CD4-positive, CD25-positive, alpha-beta regulatory T cell (primary cell): Measurements from ENCODE around the gene CD3G. TPM values are rescaled to one million over a fixed set of nuclear protein-coding genes. Genes with fewer than 3 reads are reported as not detected.

Experiments
- ATAC-seq, 2 donors: fragments of 150-1000 bp; cut with Tn5 transposase; one replicate each; pipeline ENCODE4 v1.10.0; 2021; ENCODE audit warnings: low read depth in 2 of 2, moderate number of reproducible peaks in 2 of 2, moderate library complexity in 1 of 2
- DNase-seq, 3 donors: peaks; one replicate each; pipeline versions ENCODE4 v3.0.0 to v3.0.0-alpha.2; 2012 to 2022; ENCODE audit warnings: mixed read lengths in 1 of 3
- H3K27ac ChIP-seq: one replicate; pipeline ENCODE4 v1.7.0; 2013; ENCODE audit warnings: mild to moderate bottlenecking, low read length; ENCODE audit not compliant: insufficient read depth, poor library complexity, severe bottlenecking
- H3K27me3 ChIP-seq: one replicate; pipeline ENCODE4 v1.7.0; 2013; ENCODE audit warnings: low read length; ENCODE audit not compliant: control insufficient read depth, insufficient read depth
- H3K36me3 ChIP-seq: one replicate; pipeline ENCODE4 v1.7.0; 2013; ENCODE audit warnings: mild to moderate bottlenecking, low read length, moderate library complexity; ENCODE audit not compliant: control insufficient read depth, insufficient read depth
- H3K4me1 ChIP-seq: 2 replicates; pipeline ENCODE4 v1.7.0; 2013; ENCODE audit warnings: mild to moderate bottlenecking, low read length; ENCODE audit not compliant: insufficient read depth, control insufficient read depth, poor library complexity, severe bottlenecking
- H3K4me3 ChIP-seq: one replicate; pipeline ENCODE4 v1.7.0; 2013; ENCODE audit warnings: low read depth, mild to moderate bottlenecking, low read length, moderate library complexity
- H3K9me3 ChIP-seq, 2 experiments: 1 replicate in 1 of 2; 2 replicates in 1 of 2; pipeline ENCODE4 v1.7.0; 2013; ENCODE audit warnings: low read length in 2 of 2, mild to moderate bottlenecking in 1 of 2, moderate library complexity in 1 of 2; ENCODE audit not compliant: control insufficient read depth in 2 of 2
- H3K27ac Mint-ChIP-seq, 3 donors: one replicate each; pipeline ENCODE4 v1.8.0; 2020 to 2022; ENCODE audit warnings: mild to moderate bottlenecking in 3 of 3, mixed read lengths in 3 of 3, moderate library complexity in 2 of 3
- H3K27me3 Mint-ChIP-seq: one replicate; pipeline ENCODE4 v1.8.0; 2022; ENCODE audit warnings: mild to moderate bottlenecking, mixed read lengths
- H3K36me3 Mint-ChIP-seq: one replicate; pipeline ENCODE4 v1.8.0; 2020; ENCODE audit warnings: mixed read lengths
- H3K4me1 Mint-ChIP-seq, 4 donors: one replicate each; pipeline ENCODE4 v1.8.0; 2020 to 2022; ENCODE audit warnings: mixed read lengths in 4 of 4, mild to moderate bottlenecking in 1 of 4
- H3K4me3 Mint-ChIP-seq, 4 donors: one replicate each; pipeline ENCODE4 v1.8.0; 2020 to 2022; ENCODE audit warnings: mild to moderate bottlenecking in 4 of 4, mixed read lengths in 4 of 4, moderate library complexity in 3 of 4
- H3K9me3 Mint-ChIP-seq, 7 donors: one replicate each; pipeline ENCODE4 v1.8.0; 2020 to 2022; ENCODE audit warnings: mixed read lengths in 7 of 7, mild to moderate bottlenecking in 3 of 7, moderate library complexity in 2 of 7
- polyA plus RNA-seq, 4 donors: library from polyadenylated mRNA; unstranded; fragments of 300-500 nt; fragmentation: Illumina TruSeq; gene quantifications; one replicate each; pipeline ENCODE4 v1.2.3, GENCODE V29; 2021
- total RNA-seq: library from RNA; stranded (reverse); gene quantifications from one replicate; pipeline ENCODE4 v1.2.3, GENCODE V29; 2022

The CD3G gene
- total and polyA plus RNA-seq, 5 donors from 2014 or later, result 196 to 477 (median 416) TPM

DNA sequence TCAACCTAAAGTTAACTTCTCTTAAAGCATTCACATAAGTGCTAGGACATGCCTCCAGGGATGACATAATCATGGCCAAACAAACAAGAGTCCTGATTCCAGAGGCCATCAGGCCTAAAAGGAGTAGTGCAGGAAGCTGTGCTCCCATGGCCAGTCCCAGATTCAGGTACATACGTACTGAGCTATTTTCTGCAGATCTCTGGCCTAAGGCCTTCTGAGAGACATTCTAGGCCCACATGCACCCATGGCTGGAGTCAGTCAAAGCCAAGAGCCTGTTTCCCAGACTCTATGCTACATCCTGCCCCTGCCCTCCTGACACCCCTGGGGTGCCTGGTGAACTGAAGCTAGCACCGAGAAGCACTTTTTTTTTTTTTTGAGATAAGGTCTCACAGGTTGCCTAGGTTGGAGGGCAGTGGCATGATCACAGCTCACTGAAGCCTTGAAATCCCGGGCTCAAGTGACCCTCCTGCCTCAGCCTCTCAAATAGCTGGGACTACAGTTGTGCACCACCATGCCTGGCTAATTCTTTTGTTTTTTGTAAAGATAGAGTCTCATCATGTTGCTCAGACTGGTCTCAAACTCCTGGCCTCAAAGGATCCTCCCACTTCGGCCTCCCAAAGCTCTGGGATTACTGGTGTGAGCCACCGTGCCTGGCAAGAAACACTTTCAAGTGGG is 2.2 kb upstream of the CD3G start:
- Mint-ChIP-seq H3K9me3 (peaks cover 0 to under 1% (median 0%) of the 10 kb centered on the region in 7 donors), H3K4me3 (peak overlapping the region; percentile 92 to 99 (median 98)), H3K4me1 (peaks cover 12 to 67% (median 42%) of the 10 kb centered on the region in 4 donors), H3K36me3 (peaks cover 53% of the 10 kb centered on the region), H3K27me3 (no peaks in the 10 kb centered on the region), H3K27ac (peak overlapping the region; percentile 98 to 100 (median 100))
- no peaks in the 10 kb centered on the region for H3K27me3 ChIP-seq
- no peaks in the 10 kb centered on the region for H3K9me3 ChIP-seq
- peaks cover 19% of the 10 kb centered on the region for H3K36me3 ChIP-seq
- DNase-seq (peak in 1 of 3 donors; percentile 59), ATAC-seq (no peak)
- peak overlapping the region; percentile 91 for H3K27ac ChIP-seq
- peak overlapping the region; percentile 100 for H3K4me3 ChIP-seq
- H3K4me1 ChIP-seq, result peaks cover 76% of the 10 kb centered on the region

DNA sequence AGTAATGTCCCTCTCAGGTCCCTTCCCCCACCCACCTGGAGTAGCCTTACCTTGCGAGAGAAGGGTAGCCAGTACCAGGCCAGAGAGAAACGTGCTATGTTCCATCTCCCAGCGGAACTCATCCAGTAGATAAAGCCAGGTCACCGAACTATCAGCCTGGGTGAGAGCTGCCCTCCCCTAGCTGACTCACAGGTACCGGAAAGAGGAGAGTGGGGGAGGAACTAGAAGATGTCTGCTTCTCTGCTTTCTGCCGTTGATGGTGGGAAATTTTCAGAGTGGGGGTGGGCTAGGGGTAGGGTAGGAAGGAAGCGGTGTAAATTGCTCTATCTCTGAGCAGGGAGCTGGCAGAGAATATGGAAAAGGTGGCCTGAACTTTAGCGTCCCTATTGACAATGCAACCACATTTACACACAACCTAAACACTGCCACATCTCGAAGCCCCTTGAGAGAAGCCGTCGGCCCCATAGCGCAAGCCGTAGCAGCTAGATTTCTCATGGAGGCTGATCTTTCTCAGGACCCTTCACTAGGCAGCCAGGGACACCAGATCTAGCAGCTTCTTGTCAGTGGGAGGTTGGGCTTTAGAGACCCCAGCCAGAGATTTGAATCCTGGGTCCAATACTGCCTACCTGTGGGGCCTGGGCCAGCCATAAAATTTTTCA is 1.5 kb upstream of the CD3G start, which contains the start of gene CD3D:
CD3D (minus strand) TSS at position 203 of the 659 bp plus-strand sequence; CDS start at position 105, 98 bp downstream.
- H3K9me3 Mint-ChIP-seq, result peaks cover 0 to 2% (median 0%) of the 10 kb centered on the region in 7 donors
- H3K4me3 ChIP-seq, result peak within 1 kb of the TSS; percentile 100

DNA sequence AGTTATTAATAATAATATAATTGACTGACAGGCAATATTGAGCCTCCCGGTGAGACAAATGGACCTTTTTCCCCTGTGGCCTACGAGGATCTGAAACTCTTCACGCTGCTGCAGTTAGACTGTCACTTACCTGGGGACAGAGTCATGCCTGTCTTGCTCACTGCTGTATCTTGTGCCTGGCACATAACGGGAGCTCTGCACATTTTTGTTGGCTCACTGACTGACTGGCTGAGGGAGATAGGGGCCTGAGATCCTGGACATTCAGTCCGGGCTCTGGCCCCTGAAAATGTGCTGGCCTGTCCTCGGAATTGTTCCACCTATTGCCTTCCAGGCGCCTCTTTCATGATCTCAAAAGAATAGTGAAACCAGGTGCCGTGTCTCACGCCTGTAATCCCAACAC is 896 bp upstream of the CD3G start:
- ATAC-seq (no peak), DNase-seq (peak in 1 of 3 donors; percentile 39)
- H3K4me1 ChIP-seq, result peaks cover 82% of the 10 kb centered on the region
- Mint-ChIP-seq H3K36me3 (peaks cover 59% of the 10 kb centered on the region), H3K4me3 (peak overlapping the region; percentile 92 to 99 (median 98)), H3K4me1 (peaks cover 19 to 68% (median 48%) of the 10 kb centered on the region in 4 donors), H3K27me3 (no peaks in the 10 kb centered on the region), H3K9me3 (peaks cover 0 to 2% (median 0%) of the 10 kb centered on the region in 7 donors), H3K27ac (peak overlapping the region; percentile 98 to 100 (median 100))
- H3K4me3 ChIP-seq, result peak overlapping the region; percentile 100
- peaks cover 23% of the 10 kb centered on the region for H3K36me3 ChIP-seq
- H3K27ac ChIP-seq, result peak overlapping the region; percentile 91
- no peaks in the 10 kb centered on the region for H3K9me3 ChIP-seq
- no peaks in the 10 kb centered on the region for H3K27me3 ChIP-seq

More for the DNA sequence above, 1.5 kb upstream of the CD3G start, which contains the start of gene CD3D:
- Mint-ChIP-seq H3K27me3 (no peaks in the 10 kb centered on the region), H3K4me3 (peak within 1 kb of the TSS; percentile 92 to 99 (median 98)), H3K4me1 (peaks cover 16 to 68% (median 45%) of the 10 kb centered on the region in 4 donors), H3K27ac (peak within 1 kb of the TSS; percentile 98 to 100 (median 100)), H3K36me3 (peaks cover 55% of the 10 kb centered on the region)
- Histone ChIP-seq H3K4me1 (peaks cover 82% of the 10 kb centered on the region), H3K27ac (peak within 1 kb of the TSS; percentile 91), H3K9me3 (no peaks in the 10 kb centered on the region), H3K27me3 (no peaks in the 10 kb centered on the region), H3K36me3 (peaks cover 18% of the 10 kb centered on the region)
- DNase-seq (peak; percentile 65 to 84 (median 67)), ATAC-seq (peak; percentile 53 to 63)

DNA sequence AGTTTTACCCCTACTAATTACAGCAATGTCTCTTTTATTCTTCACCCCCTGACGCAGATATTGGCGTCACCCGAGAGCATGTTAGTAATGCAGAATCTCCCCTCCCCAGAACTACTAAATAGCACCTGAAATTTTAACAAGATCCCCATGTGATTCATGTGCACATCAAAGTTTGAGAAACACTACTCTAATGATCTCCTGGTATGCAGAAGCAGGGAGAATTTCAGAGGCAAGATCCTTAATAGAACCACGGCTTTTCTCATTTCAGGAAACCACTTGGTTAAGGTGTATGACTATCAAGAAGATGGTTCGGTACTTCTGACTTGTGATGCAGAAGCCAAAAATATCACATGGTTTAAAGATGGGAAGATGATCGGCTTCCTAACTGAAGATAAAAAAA is 5.3 kb downstream of the CD3G start:
- peaks cover 69% of the 10 kb centered on the region for H3K36me3 Mint-ChIP-seq
- H3K27ac ChIP-seq, result peak overlapping the region; percentile 53
- H3K9me3 ChIP-seq, result no peaks in the 10 kb centered on the region
- no peaks in the 10 kb centered on the region for H3K27me3 Mint-ChIP-seq
- DNase-seq, result no peak
- H3K4me1 ChIP-seq, result peaks cover 53% of the 10 kb centered on the region
- peaks cover 65% of the 10 kb centered on the region for H3K36me3 ChIP-seq
- peak overlapping the region; percentile 50 to 98 (median 84) for H3K27ac Mint-ChIP-seq
- H3K27me3 ChIP-seq, result no peaks in the 10 kb centered on the region
- peaks cover 27 to 72% (median 43%) of the 10 kb centered on the region in 4 donors for H3K4me1 Mint-ChIP-seq
- H3K4me3 ChIP-seq, result no peak overlapping the region
- no peak for ATAC-seq
- H3K9me3 Mint-ChIP-seq, result peaks cover 0 to 2% (median 0%) of the 10 kb centered on the region in 7 donors
- peak overlapping the region; percentile 3 to 99 (median 38) for H3K4me3 Mint-ChIP-seq

DNA sequence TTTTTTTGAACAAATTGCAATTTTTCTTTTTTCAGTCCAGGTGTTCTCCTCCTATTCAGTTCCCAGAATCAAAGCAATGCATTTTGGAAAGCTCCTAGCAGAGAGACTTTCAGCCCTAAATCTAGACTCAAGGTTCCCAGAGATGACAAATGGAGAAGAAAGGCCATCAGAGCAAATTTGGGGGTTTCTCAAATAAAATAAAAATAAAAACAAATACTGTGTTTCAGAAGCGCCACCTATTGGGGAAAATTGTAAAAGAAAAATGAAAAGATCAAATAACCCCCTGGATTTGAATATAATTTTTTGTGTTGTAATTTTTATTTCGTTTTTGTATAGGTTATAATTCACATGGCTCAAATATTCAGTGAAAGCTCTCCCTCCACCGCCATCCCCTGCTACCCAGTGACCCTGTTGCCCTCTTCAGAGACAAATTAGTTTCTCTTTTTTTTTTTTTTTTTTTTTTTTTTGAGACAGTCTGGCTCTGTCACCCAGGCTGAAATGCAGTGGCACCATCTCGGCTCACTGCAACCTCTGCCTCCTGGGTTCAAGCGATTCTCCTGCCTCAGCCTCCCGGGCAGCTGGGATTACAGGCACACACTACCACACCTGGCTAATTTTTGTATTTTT is 9.1 kb downstream of the CD3G start:
- no peaks in the 10 kb centered on the region for H3K9me3 ChIP-seq
- no peak for ATAC-seq
- peak overlapping the region; percentile 79 for H3K27ac ChIP-seq
- peaks cover 50% of the 10 kb centered on the region for H3K36me3 Mint-ChIP-seq
- peak overlapping the region in 2 of 4 donors; percentile 9 to 31 for H3K4me3 Mint-ChIP-seq
- H3K4me1 Mint-ChIP-seq, result peaks cover 14 to 43% (median 21%) of the 10 kb centered on the region in 4 donors
- H3K36me3 ChIP-seq, result peaks cover 53% of the 10 kb centered on the region
- peaks cover 23% of the 10 kb centered on the region for H3K4me1 ChIP-seq
- no peaks in the 10 kb centered on the region for H3K9me3 Mint-ChIP-seq
- H3K27ac Mint-ChIP-seq, result peak overlapping the region; percentile 57 to 91 (median 88)
- no peaks in the 10 kb centered on the region for H3K27me3 ChIP-seq
- H3K27me3 Mint-ChIP-seq, result no peaks in the 10 kb centered on the region
- H3K4me3 ChIP-seq, result no peak overlapping the region
- DNase-seq, result peak in 2 of 3 donors; percentile 66 to 68

DNA sequence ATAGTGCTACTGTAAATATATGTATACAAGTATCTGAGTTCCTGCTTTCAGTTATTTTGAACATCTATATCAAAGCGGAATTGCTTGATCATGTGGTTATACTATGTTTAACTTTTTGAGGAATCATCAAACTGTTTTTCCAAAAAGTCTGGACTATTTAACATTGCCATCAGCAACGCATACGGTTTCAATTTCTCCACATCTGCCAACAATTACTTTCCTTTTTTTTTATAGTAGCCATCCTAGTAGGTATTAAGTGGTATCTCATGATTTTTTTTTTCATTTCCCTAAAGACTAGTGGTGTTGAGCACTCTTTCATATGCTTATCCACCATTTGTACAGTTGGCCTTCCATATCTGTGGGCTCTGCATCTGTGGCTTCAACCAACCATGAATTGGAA is 13.9 kb downstream of the CD3G start:
- H3K9me3 Mint-ChIP-seq, result peaks cover 0 to 3% (median 0%) of the 10 kb centered on the region in 7 donors
- no peak for DNase-seq
- H3K9me3 ChIP-seq, result no peaks in the 10 kb centered on the region
- peak overlapping the region in 1 of 4 donors; percentile 99 for H3K4me3 Mint-ChIP-seq
- peaks cover 15% of the 10 kb centered on the region for H3K36me3 Mint-ChIP-seq
- peaks cover 35% of the 10 kb centered on the region for H3K4me1 ChIP-seq
- ATAC-seq, result no peak
- peaks cover 22 to 51% (median 39%) of the 10 kb centered on the region in 4 donors for H3K4me1 Mint-ChIP-seq
- peaks cover 6% of the 10 kb centered on the region for H3K27me3 Mint-ChIP-seq
- no peaks in the 10 kb centered on the region for H3K27me3 ChIP-seq
- peaks cover 7% of the 10 kb centered on the region for H3K36me3 ChIP-seq
- H3K27ac Mint-ChIP-seq, result peak overlapping the region in 2 of 3 donors; percentile 98 to 100
- H3K4me3 ChIP-seq, result no peak overlapping the region
- H3K27ac ChIP-seq, result peak overlapping the region; percentile 91

DNA sequence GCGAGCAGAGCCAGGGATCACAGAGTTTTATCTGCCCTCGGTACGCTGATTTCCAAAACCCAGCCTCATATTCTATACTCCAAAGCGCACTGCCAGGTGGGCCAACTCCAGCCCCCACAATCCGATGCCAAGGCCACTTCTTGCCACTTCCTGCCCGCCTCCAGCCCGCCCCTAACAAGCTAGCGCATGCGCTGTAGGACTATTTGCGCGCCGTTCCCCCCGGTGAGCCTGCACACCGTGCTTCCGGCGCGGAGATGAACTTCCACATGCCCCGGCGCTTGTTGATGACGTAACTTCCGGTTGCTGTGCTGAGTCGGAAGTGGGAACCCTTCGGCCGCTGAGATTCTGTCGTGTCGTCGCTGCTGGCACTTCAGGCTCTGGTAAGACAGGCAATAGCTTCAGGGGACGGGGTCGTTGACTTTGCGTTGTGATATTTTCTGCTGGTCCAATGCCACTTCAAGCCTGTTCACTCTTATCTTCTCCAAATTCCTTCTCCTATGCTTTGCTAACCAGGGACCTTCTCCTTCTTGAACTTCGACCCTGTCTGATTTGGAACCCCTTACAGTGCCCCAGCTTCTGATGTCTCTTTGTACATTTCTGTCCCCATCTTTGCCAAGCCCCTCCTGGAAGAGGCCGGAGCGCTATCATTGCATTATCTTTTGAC is 15.3 kb downstream of the CD3G start, which contains the start of gene UBE4A:
UBE4A (plus strand) TSS at position 306 of the 664 bp plus-strand sequence. CDS start 5,481 bp downstream, outside the sequence.
- ATAC-seq (peak; percentile 90 to 91), DNase-seq (peak; percentile 94 to 99 (median 95))
- peaks cover 0 to 3% (median 0%) of the 10 kb centered on the region in 7 donors for H3K9me3 Mint-ChIP-seq
- H3K27ac Mint-ChIP-seq, result peak within 1 kb of the TSS; percentile 98 to 100 (median 100)
- peaks cover 6% of the 10 kb centered on the region for H3K27me3 Mint-ChIP-seq
- H3K27ac ChIP-seq, result peak within 1 kb of the TSS; percentile 91
- H3K4me3 ChIP-seq, result peak within 1 kb of the TSS; percentile 100
- H3K27me3 ChIP-seq, result no peaks in the 10 kb centered on the region
- H3K4me3 Mint-ChIP-seq, result peak within 1 kb of the TSS; percentile 95 to 99 (median 98)
- no peaks in the 10 kb centered on the region for H3K9me3 ChIP-seq
- H3K36me3 Mint-ChIP-seq, result peaks cover 16% of the 10 kb centered on the region
- peaks cover 33% of the 10 kb centered on the region for H3K4me1 ChIP-seq
- peaks cover 7% of the 10 kb centered on the region for H3K36me3 ChIP-seq
- peaks cover 27 to 54% (median 41%) of the 10 kb centered on the region in 4 donors for H3K4me1 Mint-ChIP-seq
